ENCODE data around the gene NCK1. TPM values are rescaled to one million over a fixed set of nuclear protein-coding genes. Genes with fewer than 3 reads are reported as not detected.
"Not testable (repeated sequence)": the region's sequence is repeated elsewhere in the genome, so short reads cannot be mapped to it uniquely, and the experiment has no call there.

Gene NCK1
- total RNA-seq, 2 donors from 2014 or later: 41.2 to 63.6 TPM

GRCh38 chr3:136979204-136979603 lies 117.2 kb downstream of the NCK1 start:
- H3K36me3 Mint-ChIP-seq: peaks cover 10% of the 10 kb centered on the region
- DNase-seq (ENCODE audit: low spot score) (no peak), ATAC-seq (no peak)
- H3K27me3 Mint-ChIP-seq: no peaks in the 10 kb centered on the region
- H3K9me3 Mint-ChIP-seq: peaks cover 7% of the 10 kb centered on the region
- H3K27ac Mint-ChIP-seq: no peak overlapping the region
- H3K4me1 Mint-ChIP-seq (ENCODE audit: low read depth in 2 of 2): peaks cover 0 to 3% of the 10 kb centered on the region in 2 donors
- H3K4me3 Mint-ChIP-seq: no peak overlapping the region

- no peaks in the 10 kb centered on the region for H3K27me3 Mint-ChIP-seq
- DNase-seq (ENCODE audit: low spot score): no peak
- no peak overlapping the region for H3K4me3 Mint-ChIP-seq
- peaks cover 5% of the 10 kb centered on the region for H3K36me3 Mint-ChIP-seq
- H3K9me3 Mint-ChIP-seq: peaks cover 3% of the 10 kb centered on the region
- ATAC-seq: no peak
- no peak overlapping the region for H3K27ac Mint-ChIP-seq
- H3K4me1 Mint-ChIP-seq (ENCODE audit: low read depth in 2 of 2): peaks cover 0 to 3% of the 10 kb centered on the region in 2 donors
Observed at GRCh38 chr3:136979684-136980083, 117.7 kb downstream of the NCK1 start.

DNA sequence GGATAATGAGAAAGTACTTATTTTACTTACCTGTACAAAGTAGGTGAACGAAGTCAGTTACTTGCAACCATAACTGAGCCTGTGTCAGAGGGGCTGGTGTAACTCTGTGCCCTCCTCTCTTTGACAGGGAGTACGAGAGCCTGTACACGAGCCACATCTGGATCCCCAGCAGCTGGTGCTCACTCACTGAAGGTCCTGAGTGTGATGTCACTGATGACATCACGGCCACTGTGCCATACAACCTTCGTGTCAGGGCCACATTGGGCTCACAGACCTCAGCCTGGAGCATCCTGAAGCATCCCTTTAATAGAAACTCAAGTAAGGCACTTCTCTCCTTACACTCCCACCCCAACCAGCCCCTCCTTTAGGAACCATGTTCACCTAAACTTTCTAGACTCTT lies 120.0 kb downstream of the NCK1 start:
- Mint-ChIP-seq H3K27me3 (no peaks in the 10 kb centered on the region), H3K9me3 (no peaks in the 10 kb centered on the region), H3K4me1 (ENCODE audit: low read depth in 2 of 2) (no peaks in the 10 kb centered on the region), H3K27ac (no peak overlapping the region), H3K36me3 (no peaks in the 10 kb centered on the region), H3K4me3 (no peak overlapping the region)
- no peak for ATAC-seq
- DNase-seq (ENCODE audit: low spot score): no peak

DNA sequence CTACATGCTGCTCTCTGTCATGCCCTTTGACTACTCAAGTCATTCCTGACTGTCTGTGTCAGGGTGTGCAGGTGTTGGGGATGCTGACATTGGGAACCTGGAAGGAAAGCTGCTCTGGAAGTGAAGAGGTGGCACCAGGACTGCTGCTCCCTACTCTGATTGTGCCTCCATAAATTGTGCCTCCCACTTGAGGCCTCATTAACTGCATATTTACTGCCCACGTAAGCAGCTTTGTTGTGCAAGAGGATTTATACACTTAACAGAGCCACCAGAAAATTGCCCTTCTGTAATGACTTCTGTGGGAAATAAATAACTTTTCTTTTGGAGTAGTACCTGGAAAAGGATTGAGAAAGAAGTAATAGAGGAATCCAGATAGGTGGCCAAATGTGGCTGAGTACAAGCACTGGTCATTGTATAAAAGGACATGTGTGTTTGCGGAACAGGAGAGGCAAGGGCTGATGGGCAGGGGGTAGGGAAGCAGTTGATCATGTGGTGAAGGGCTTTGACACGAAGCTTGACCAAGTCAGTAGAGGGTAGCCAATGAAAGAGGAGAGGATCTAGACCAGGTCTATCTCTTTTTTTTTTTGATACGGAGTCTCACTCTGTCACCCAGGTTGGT lies 120.6 kb downstream of the NCK1 start:
- DNase-seq (ENCODE audit: low spot score) (no peak), ATAC-seq (no peak)

GRCh38 chr3:136984837-136985236 lies 122.8 kb downstream of the NCK1 start:
- DNase-seq (ENCODE audit: low spot score) (no peak), ATAC-seq (no peak)
- Mint-ChIP-seq H3K27me3 (no peaks in the 10 kb centered on the region), H3K4me1 (ENCODE audit: low read depth in 2 of 2) (no peaks in the 10 kb centered on the region), H3K36me3 (no peaks in the 10 kb centered on the region), H3K9me3 (no peaks in the 10 kb centered on the region), H3K4me3 (no peak overlapping the region), H3K27ac (peak overlapping the region in 1 of 2 donors; percentile 2)

More for the DNA sequence above, 120.6 kb downstream of the NCK1 start:
- Mint-ChIP-seq H3K9me3 (no peaks in the 10 kb centered on the region), H3K36me3 (no peaks in the 10 kb centered on the region), H3K27me3 (no peaks in the 10 kb centered on the region), H3K4me3 (no peak overlapping the region), H3K27ac (no peak overlapping the region), H3K4me1 (ENCODE audit: low read depth in 2 of 2) (no peaks in the 10 kb centered on the region)

GRCh38 chr3:136987398-136987980 lies 125.5 kb downstream of the NCK1 start:
- not testable (repeated sequence) for H3K27ac Mint-ChIP-seq; H3K36me3 Mint-ChIP-seq; H3K4me1 Mint-ChIP-seq (ENCODE audit: low read depth in 2 of 2); H3K9me3 Mint-ChIP-seq; H3K4me3 Mint-ChIP-seq; H3K27me3 Mint-ChIP-seq; DNase-seq (ENCODE audit: low spot score); ATAC-seq

DNA sequence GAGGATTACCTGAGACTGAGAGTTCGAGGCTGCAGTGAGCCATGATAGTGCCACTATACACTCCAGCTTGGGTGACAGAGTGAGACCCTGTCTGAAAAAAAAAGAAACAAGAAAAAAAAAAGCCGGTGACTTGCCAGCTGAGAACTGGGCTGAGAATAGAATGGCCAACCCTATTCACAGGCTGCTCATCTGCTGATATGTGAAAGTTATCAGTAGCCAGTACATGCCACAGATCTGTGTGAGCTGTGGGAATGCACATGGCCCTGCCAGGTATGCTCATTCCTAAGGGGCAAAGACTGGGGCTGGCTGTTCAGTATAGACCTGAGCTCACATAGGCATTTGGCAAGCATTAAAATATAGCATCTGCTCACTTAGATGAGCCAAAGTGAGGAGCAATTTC lies 126.6 kb downstream of the NCK1 start:
- no peak for DNase-seq (ENCODE audit: low spot score)
- Mint-ChIP-seq H3K4me1 (ENCODE audit: low read depth in 2 of 2) (no peaks in the 10 kb centered on the region), H3K9me3 (no peaks in the 10 kb centered on the region), H3K36me3 (no peaks in the 10 kb centered on the region), H3K4me3 (no peak overlapping the region), H3K27ac (no peak overlapping the region), H3K27me3 (no peaks in the 10 kb centered on the region)
- no peak for ATAC-seq

DNA sequence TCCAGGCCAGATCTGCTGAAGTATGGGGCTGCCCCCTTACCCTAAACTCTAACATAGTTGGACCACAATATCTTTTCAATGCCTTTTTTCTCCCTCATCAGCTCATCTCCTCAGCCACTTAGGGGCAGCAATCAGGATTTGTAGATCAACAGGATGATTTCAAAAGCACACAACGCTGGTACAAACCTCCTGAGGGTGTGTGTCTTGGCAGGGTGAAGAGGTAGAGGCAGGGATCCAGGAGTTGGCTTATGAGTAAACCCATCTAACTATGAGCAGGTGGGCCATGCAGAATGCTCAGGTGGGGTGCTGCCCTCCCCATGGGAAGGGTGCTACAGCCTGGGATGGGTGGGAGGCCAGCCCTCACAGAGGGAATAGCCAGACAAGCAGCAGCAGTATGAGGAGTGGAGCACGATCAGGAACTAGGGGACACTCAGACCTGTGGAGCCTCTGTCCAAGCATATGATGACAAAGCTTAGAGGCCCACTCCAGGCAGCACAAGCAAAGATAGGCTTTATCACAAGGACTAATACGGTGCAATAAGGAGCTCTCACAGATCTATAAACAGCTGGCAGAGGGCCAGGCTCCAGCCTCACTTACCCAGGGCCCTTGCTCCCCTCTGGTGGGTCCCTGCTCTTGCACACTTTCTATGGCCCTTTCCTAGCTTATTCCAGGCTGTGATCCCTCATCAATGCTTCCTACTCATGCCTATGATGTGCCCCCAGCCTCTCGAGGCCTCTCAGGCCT lies 127.9 kb downstream of the NCK1 start:
- no peak overlapping the region for H3K27ac Mint-ChIP-seq
- no peaks in the 10 kb centered on the region for H3K27me3 Mint-ChIP-seq
- no peak overlapping the region for H3K4me3 Mint-ChIP-seq
- no peaks in the 10 kb centered on the region for H3K4me1 Mint-ChIP-seq (ENCODE audit: low read depth in 2 of 2)
- DNase-seq (ENCODE audit: low spot score) (no peak), ATAC-seq (peak in 1 of 2 donors; percentile 17)
- no peaks in the 10 kb centered on the region for H3K9me3 Mint-ChIP-seq
- H3K36me3 Mint-ChIP-seq: no peaks in the 10 kb centered on the region

DNA sequence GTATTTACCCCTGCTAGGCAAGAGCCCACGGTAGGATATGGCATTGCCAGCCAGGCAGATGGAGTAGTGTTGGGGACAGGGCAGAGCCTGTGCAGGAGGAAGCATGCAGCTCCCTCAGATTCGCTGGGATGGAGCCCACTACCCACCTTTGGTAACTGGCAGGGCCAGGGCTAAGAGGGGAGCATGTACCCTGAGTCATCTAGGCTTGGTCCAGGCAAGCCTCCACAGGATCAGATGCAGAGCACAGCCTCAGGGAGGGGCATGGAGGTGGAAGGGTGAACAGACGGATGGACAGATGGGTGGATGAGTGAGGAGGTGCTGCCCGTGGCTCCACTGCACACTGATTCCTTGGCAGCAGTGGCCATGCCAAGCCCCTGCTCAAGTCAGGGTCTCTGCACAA lies 128.8 kb downstream of the NCK1 start:
- Mint-ChIP-seq H3K4me3 (no peak overlapping the region), H3K27ac (no peak overlapping the region), H3K27me3 (no peaks in the 10 kb centered on the region), H3K4me1 (ENCODE audit: low read depth in 2 of 2) (peaks cover 0 to 4% of the 10 kb centered on the region in 2 donors), H3K36me3 (no peaks in the 10 kb centered on the region), H3K9me3 (no peaks in the 10 kb centered on the region)
- ATAC-seq (no peak), DNase-seq (ENCODE audit: low spot score) (no peak)

DNA sequence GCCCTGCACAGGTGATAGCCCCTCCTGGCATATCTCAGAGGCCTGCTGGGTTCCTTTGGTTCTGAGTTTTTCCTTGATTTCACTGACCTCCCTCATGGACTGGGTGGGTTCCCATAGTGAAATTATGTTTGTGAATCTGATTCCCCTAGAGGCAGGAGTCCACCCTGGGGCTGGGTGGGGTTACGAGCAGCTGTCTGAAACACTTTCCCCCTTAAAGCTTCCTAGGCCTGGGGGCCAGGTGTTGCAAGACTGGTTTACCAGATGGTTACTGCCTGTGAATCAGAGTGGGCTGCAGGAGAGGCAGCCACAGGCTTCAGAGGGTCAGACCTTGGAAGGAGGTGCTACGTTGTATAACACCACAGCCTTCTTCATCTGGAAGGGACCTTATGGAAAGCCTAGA lies 130.1 kb downstream of the NCK1 start:
- Mint-ChIP-seq H3K27ac (no peak overlapping the region), H3K4me3 (no peak overlapping the region), H3K9me3 (no peaks in the 10 kb centered on the region), H3K36me3 (no peaks in the 10 kb centered on the region), H3K4me1 (ENCODE audit: low read depth in 2 of 2) (peaks cover 0 to 4% of the 10 kb centered on the region in 2 donors), H3K27me3 (no peaks in the 10 kb centered on the region)
- DNase-seq (ENCODE audit: low spot score) (no peak), ATAC-seq (no peak)

GRCh38 chr3:136994772-136995516 lies 132.9 kb downstream of the NCK1 start:
- no peak overlapping the region for H3K27ac Mint-ChIP-seq

DNA sequence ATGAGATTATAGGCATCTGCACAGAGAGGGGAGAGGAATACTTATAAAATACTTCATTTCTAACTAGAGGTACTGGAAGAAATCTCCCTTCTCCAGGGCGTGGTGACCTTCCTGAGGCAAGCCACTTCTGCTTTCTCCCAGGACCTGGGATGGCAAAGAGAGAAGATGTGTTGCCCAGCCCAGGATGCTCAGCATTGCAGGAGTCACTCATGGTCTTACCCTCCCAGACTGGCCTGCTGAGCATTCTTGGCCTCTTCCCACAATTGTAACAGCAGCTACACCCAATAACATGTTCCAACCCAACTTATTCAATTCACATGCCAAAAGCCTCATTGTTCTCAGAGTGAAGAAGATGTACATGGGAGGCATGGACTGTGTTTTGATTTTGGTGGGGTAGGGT lies 133.6 kb downstream of the NCK1 start:
- no peak overlapping the region for H3K4me3 Mint-ChIP-seq
- ATAC-seq: no peak
- no peak overlapping the region for H3K27ac Mint-ChIP-seq
- peaks cover 0 to 4% of the 10 kb centered on the region in 2 donors for H3K4me1 Mint-ChIP-seq (ENCODE audit: low read depth in 2 of 2)
- no peaks in the 10 kb centered on the region for H3K36me3 Mint-ChIP-seq
- no peaks in the 10 kb centered on the region for H3K27me3 Mint-ChIP-seq
- DNase-seq (ENCODE audit: low spot score): no peak
- no peaks in the 10 kb centered on the region for H3K9me3 Mint-ChIP-seq

More at GRCh38 chr3:136994772-136995516, 132.9 kb downstream of the NCK1 start:
- Mint-ChIP-seq H3K4me3 (no peak overlapping the region), H3K9me3 (no peaks in the 10 kb centered on the region), H3K4me1 (ENCODE audit: low read depth in 2 of 2) (peaks cover 0 to 4% of the 10 kb centered on the region in 2 donors), H3K36me3 (no peaks in the 10 kb centered on the region), H3K27me3 (no peaks in the 10 kb centered on the region)
- ATAC-seq (no peak), DNase-seq (ENCODE audit: low spot score) (no peak)
